Activated naive CD8-positive, alpha-beta T cell treated with anti-CD3 and anti-CD28 coated beads for 36 hours (primary cell): Measurements from ENCODE around the gene OTOS. TPM values are rescaled to one million over a fixed set of nuclear protein-coding genes. Genes with fewer than 3 reads are reported as not detected.

ENCODE experiments used
- DNase-seq: peaks from one replicate; pipeline ENCODE4 v3.0.0; 2021
- H3K27ac Mint-ChIP-seq: one replicate; pipeline ENCODE4 v1.8.0; 2022; ENCODE audit warnings: mild to moderate bottlenecking, moderate library complexity, mixed read lengths
- H3K27me3 Mint-ChIP-seq: one replicate; pipeline ENCODE4 v1.8.0; 2022; ENCODE audit warnings: mild to moderate bottlenecking, mixed read lengths
- H3K36me3 Mint-ChIP-seq: one replicate; pipeline ENCODE4 v1.8.0; 2021; ENCODE audit warnings: mild to moderate bottlenecking, mixed read lengths
- H3K4me1 Mint-ChIP-seq: one replicate; pipeline ENCODE4 v1.8.0; 2021; ENCODE audit warnings: mixed read lengths
- H3K4me3 Mint-ChIP-seq: one replicate; pipeline ENCODE4 v1.8.0; 2022; ENCODE audit warnings: mild to moderate bottlenecking, moderate library complexity, mixed read lengths
- H3K9me3 Mint-ChIP-seq: one replicate; pipeline ENCODE4 v1.8.0; 2022; ENCODE audit warnings: mixed read lengths
- total RNA-seq, 2 experiments: library from RNA; stranded (reverse); gene quantifications; one replicate each; pipeline ENCODE4 v1.2.3, GENCODE V29; 2021

OTOS gene
- total RNA-seq, 2 experiments from 2014 or later = not detected

GRCh38 chr2:240139666-240140393 lies 628 bp downstream of the OTOS start:
- Mint-ChIP-seq H3K27me3 (peaks cover 3% of the 10 kb centered on the region), H3K9me3 (no peaks in the 10 kb centered on the region), H3K27ac (no peak overlapping the region), H3K36me3 (peaks cover 5% of the 10 kb centered on the region), H3K4me1 (peaks cover 16% of the 10 kb centered on the region), H3K4me3 (no peak overlapping the region)
- no peak for DNase-seq

DNA sequence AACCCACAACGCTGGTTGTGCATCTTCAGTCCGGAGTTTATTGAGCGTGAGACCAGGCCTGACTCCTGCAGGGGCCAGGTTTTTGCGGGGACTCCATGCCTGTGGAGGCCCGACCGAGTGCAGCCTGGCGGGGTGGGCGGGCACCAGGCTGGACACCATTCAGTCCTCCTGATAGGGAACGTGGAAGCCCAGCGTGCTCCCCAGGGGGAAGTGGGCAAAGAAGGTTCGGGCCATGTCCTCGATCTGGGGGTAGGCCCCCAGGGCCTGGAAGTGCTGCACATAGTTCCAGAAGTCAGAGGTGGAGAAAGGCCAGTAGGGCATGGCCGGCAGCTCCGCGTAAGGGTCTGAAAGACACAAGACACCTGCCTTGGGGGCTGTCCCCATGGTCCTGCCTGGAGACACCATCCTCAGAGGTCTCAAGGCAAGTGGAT lies 1.4 kb downstream of the OTOS start:
- Mint-ChIP-seq H3K27ac (no peak overlapping the region), H3K27me3 (no peaks in the 10 kb centered on the region), H3K4me1 (peaks cover 24% of the 10 kb centered on the region), H3K4me3 (no peak overlapping the region), H3K9me3 (no peaks in the 10 kb centered on the region), H3K36me3 (peaks cover 5% of the 10 kb centered on the region)
- DNase-seq = no peak

GRCh38 chr2:240138254-240138984 lies 2.0 kb downstream of the OTOS start:
- Mint-ChIP-seq H3K4me1 (peaks cover 25% of the 10 kb centered on the region), H3K9me3 (no peaks in the 10 kb centered on the region), H3K36me3 (peaks cover 6% of the 10 kb centered on the region), H3K27me3 (no peaks in the 10 kb centered on the region), H3K4me3 (no peak overlapping the region), H3K27ac (no peak overlapping the region)
- DNase-seq = no peak

DNA sequence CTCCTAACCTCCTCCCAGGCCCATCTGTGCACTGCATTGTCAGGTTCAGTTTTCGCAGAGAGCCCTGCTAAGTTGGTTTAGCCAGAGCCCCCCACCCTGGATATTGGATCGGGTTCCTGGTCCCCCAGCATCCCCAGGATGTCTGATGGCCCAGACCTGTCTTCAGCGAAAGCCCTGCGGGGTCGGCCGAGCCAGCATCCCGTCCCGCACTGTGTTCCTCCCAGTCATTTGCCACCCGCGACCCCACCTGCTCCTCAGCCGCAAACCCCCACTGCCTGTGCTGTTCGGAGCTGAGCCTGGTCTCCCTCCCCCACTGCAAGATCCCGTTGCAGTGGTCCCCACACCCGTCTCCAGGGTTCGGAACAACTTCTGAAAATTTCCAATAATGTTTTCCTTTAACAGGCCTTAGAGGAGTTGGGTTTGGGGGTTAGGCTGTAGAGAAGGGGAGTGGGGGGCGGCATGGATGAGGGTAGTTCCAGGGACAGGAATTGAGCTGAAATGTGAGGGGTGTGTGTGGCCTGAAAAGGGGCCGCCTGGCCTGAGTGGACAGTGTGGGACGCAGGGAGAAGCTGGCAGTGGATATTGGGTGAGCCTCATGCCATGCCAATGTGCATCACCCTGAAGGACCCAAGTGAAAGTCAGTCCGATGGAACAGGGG lies 2.7 kb downstream of the OTOS start:
- Mint-ChIP-seq H3K36me3 (peaks cover 8% of the 10 kb centered on the region), H3K4me3 (no peak overlapping the region), H3K4me1 (peaks cover 27% of the 10 kb centered on the region), H3K27me3 (no peaks in the 10 kb centered on the region), H3K27ac (no peak overlapping the region), H3K9me3 (no peaks in the 10 kb centered on the region)
- no peak for DNase-seq

DNA sequence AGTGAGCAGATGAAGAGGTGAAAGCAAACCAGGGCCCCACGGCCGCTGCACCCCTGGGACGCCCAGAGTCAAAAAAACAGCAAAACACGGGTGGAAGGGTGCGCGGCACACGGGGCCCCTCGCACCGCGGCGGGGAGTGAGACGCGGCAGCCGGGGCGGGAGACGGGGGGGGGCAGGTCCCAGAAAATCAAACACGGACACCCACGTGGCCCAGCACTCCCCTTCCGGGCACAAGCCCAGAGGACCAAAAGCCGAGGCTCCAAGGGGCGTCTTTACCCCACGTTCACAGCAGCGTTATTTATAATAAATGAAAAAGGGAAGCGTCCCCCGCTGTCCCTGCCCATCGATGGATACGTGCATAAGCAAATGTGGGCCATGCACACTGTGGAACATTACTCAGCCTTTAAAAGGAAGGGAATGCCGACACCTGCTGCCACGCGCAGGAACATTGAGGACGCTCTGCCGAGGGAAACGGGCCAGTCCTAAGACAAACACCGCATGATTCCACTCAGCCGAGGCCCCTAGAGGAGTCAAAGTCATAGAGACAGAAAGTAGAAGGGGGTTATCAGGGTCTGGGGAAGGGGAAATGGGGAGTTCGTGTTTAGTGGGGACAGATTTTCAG lies 3.7 kb downstream of the OTOS start:
- Mint-ChIP-seq H3K36me3 (peaks cover 8% of the 10 kb centered on the region), H3K27ac (peak overlapping the region; percentile 83), H3K4me3 (peak overlapping the region; percentile 93), H3K9me3 (no peaks in the 10 kb centered on the region), H3K4me1 (peaks cover 27% of the 10 kb centered on the region), H3K27me3 (no peaks in the 10 kb centered on the region)
- peak; percentile 33 for DNase-seq

- DNase-seq = peak; percentile 89
- H3K36me3 Mint-ChIP-seq = peaks cover 9% of the 10 kb centered on the region
- H3K4me1 Mint-ChIP-seq = peaks cover 27% of the 10 kb centered on the region
- no peaks in the 10 kb centered on the region for H3K27me3 Mint-ChIP-seq
- peak within 1 kb of the TSS; percentile 91 for H3K27ac Mint-ChIP-seq
- no peaks in the 10 kb centered on the region for H3K9me3 Mint-ChIP-seq
- peak within 1 kb of the TSS; percentile 93 for H3K4me3 Mint-ChIP-seq
These were observed 4.3 kb downstream of the OTOS start, which contains the start of gene COPS9 for GRCh38 chr2:240136013-240136670. Gene COPS9, minus strand, starts transcription at chr2:240136305. Its CDS starts 21 bp downstream, at chr2:240136284.

DNA sequence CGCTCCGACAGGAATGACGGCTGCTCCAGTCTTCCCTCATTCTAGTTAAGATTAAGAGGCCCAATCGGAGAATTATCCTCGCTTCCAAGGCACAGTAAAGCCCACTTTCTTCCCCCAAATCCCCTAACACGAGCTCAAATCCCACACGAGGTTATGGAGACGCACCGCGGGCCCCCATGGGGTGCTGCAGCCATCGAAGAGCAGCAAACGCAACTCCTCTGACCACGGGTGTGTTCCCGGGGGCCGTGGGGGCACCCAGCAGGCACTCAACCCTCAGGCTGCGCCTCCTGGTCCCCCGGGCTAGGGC lies 4.8 kb downstream of the OTOS start:
- Mint-ChIP-seq H3K27me3 (no peaks in the 10 kb centered on the region), H3K27ac (peak overlapping the region; percentile 91), H3K36me3 (peaks cover 11% of the 10 kb centered on the region), H3K9me3 (no peaks in the 10 kb centered on the region), H3K4me3 (peak overlapping the region; percentile 93), H3K4me1 (peaks cover 27% of the 10 kb centered on the region)
- no peak for DNase-seq

GRCh38 chr2:240134956-240135520 lies 5.4 kb downstream of the OTOS start:
- Mint-ChIP-seq H3K9me3 (no peaks in the 10 kb centered on the region), H3K27me3 (no peaks in the 10 kb centered on the region), H3K36me3 (peaks cover 11% of the 10 kb centered on the region), H3K27ac (peak overlapping the region; percentile 91), H3K4me1 (peaks cover 27% of the 10 kb centered on the region), H3K4me3 (peak overlapping the region; percentile 93)
- DNase-seq = no peak

- no peak for DNase-seq
- peak overlapping the region; percentile 91 for H3K27ac Mint-ChIP-seq
- no peaks in the 10 kb centered on the region for H3K27me3 Mint-ChIP-seq
- H3K36me3 Mint-ChIP-seq = peaks cover 11% of the 10 kb centered on the region
- H3K4me3 Mint-ChIP-seq = peak overlapping the region; percentile 93
- H3K4me1 Mint-ChIP-seq = peaks cover 27% of the 10 kb centered on the region
- H3K9me3 Mint-ChIP-seq = no peaks in the 10 kb centered on the region
These were observed 6.0 kb downstream of the OTOS start for GRCh38 chr2:240134466-240134865.

DNA sequence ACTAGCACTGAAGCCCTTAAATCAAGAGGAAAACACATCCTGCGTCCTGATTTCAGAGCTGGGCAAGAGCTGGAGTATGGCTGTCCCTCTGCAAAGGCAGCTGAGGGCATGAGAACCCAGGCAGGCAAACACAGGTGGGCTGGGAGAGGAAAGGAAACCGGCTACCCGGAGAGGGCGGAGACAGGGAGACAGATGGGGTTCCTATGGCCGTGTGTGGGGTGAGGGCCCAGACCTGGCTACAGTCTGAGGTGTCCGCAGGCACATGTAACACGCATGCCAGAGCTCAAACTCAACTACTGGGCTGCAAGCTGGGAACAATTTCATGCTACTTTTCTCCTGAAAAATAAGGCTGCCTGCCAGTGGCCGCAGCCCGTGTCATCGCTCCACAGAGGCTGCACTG lies 7.1 kb downstream of the OTOS start:
- Mint-ChIP-seq H3K4me3 (peak overlapping the region; percentile 47), H3K27me3 (no peaks in the 10 kb centered on the region), H3K4me1 (peaks cover 27% of the 10 kb centered on the region), H3K9me3 (no peaks in the 10 kb centered on the region), H3K27ac (no peak overlapping the region), H3K36me3 (peaks cover 11% of the 10 kb centered on the region)
- DNase-seq = no peak

DNA sequence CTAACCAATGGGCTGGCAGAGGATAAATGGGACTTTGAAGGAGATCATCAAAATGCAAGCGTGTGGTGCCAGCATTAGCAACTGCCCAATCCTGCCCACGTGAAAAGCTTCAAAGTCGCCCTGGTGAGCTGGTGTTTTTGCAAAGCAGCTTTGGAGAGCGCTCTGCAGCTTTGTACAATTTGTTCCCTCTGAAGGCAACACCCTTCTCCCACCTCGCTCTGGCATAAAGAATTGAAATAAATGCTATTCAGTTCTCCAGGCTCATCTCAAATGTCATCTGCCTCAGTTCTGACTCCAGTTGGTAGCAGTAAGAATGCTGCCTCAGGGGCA lies 7.8 kb downstream of the OTOS start:
- H3K27me3 Mint-ChIP-seq = no peaks in the 10 kb centered on the region
- peaks cover 27% of the 10 kb centered on the region for H3K4me1 Mint-ChIP-seq
- no peaks in the 10 kb centered on the region for H3K9me3 Mint-ChIP-seq
- H3K27ac Mint-ChIP-seq = no peak overlapping the region
- H3K4me3 Mint-ChIP-seq = no peak overlapping the region
- peaks cover 13% of the 10 kb centered on the region for H3K36me3 Mint-ChIP-seq
- DNase-seq = no peak

GRCh38 chr2:240131941-240132650 lies 8.4 kb downstream of the OTOS start:
- H3K27ac Mint-ChIP-seq = no peak overlapping the region
- H3K36me3 Mint-ChIP-seq = peaks cover 18% of the 10 kb centered on the region
- no peak for DNase-seq
- H3K4me1 Mint-ChIP-seq = peaks cover 23% of the 10 kb centered on the region
- H3K4me3 Mint-ChIP-seq = no peak overlapping the region
- no peaks in the 10 kb centered on the region for H3K9me3 Mint-ChIP-seq
- H3K27me3 Mint-ChIP-seq = no peaks in the 10 kb centered on the region

- no peaks in the 10 kb centered on the region for H3K27me3 Mint-ChIP-seq
- no peak overlapping the region for H3K27ac Mint-ChIP-seq
- H3K4me1 Mint-ChIP-seq = peaks cover 20% of the 10 kb centered on the region
- no peak overlapping the region for H3K4me3 Mint-ChIP-seq
- peaks cover 24% of the 10 kb centered on the region for H3K36me3 Mint-ChIP-seq
- H3K9me3 Mint-ChIP-seq = no peaks in the 10 kb centered on the region
- no peak for DNase-seq
These were observed 9.2 kb downstream of the OTOS start for GRCh38 chr2:240131296-240131695.
